HepG2 (cell line): Measurements from ENCODE around the gene PRSS21. TPM values are rescaled to one million over a fixed set of nuclear protein-coding genes. Genes with fewer than 3 reads are reported as not detected.

Experiments used
- AGO1 ChIP-seq: fragments of 200-400 bp; formaldehyde crosslinking; IDR thresholded peaks from 2 replicates; pipeline ENCODE4 v1.6.1; 2017; ENCODE audit warnings: mild to moderate bottlenecking, low read depth, low read length, moderate library complexity; ENCODE audit not compliant: poor library complexity, severe bottlenecking
- ATF6 ChIP-seq: sonication (generic); formaldehyde crosslinking; conservative IDR thresholded peaks from 2 replicates; pipeline ENCODE4 v1.4.0; 2020; ENCODE audit warnings: missing genetic modification reagents
- BHLHE40 ChIP-seq: IDR thresholded peaks from 2 replicates; pipeline ENCODE4 v1.6.1; 2011; ENCODE audit warnings: low read length, improper control_type of control experiment
- HNRNPLL ChIP-seq: fragments of 200-400 bp; formaldehyde crosslinking; IDR thresholded peaks from 2 replicates; pipeline ENCODE4 v1.6.1; 2017; ENCODE audit warnings: mild to moderate bottlenecking, low read depth, low read length; ENCODE audit not compliant: poor library complexity, severe bottlenecking
- MATR3 ChIP-seq: sonication (generic); formaldehyde crosslinking; IDR thresholded peaks from 2 replicates; pipeline ENCODE4 v1.4.0; 2020; ENCODE audit warnings: missing genetic modification reagents
- MYNN ChIP-seq: sonication (generic); formaldehyde crosslinking; IDR thresholded peaks from 2 replicates; pipeline ENCODE4 v1.4.0; 2020; ENCODE audit warnings: mild to moderate bottlenecking, low read depth, missing genetic modification reagents
- NR3C1 ChIP-seq: sonication (generic); formaldehyde crosslinking; IDR thresholded peaks from 2 replicates; pipeline ENCODE4 v1.4.0; 2020; ENCODE audit warnings: missing genetic modification reagents
- PAF1 ChIP-seq: IDR thresholded peaks from 2 replicates; pipeline ENCODE4 v1.6.1; 2016; ENCODE audit warnings: missing genetic modification reagents, missing compliant biosample characterization
- PRPF4 ChIP-seq: fragments of 200-400 bp; formaldehyde crosslinking; IDR thresholded peaks from 2 replicates; pipeline ENCODE4 v1.6.1; 2016; ENCODE audit warnings: low read length, low read depth; ENCODE audit not compliant: poor library complexity, severe bottlenecking
- RAD21 ChIP-seq: fragments of 450-650 bp; formaldehyde crosslinking; IDR thresholded peaks from 2 replicates; pipeline ENCODE4 v1.5.0; 2020; ENCODE audit warnings: mild to moderate bottlenecking
- RBFOX2 ChIP-seq: fragments of 200-400 bp; formaldehyde crosslinking; IDR thresholded peaks from 2 replicates; pipeline ENCODE4 v1.6.1; 2017; ENCODE audit warnings: low read depth, mild to moderate bottlenecking, low read length
- RBM22 ChIP-seq: fragments of 200-400 bp; formaldehyde crosslinking; optimal IDR thresholded peaks from 2 replicates; pipeline ENCODE3; 2017; ENCODE audit warnings: mild to moderate bottlenecking, low read length, moderate library complexity
- RORA ChIP-seq: sonication (generic); formaldehyde crosslinking; IDR thresholded peaks from 2 replicates; pipeline ENCODE4 v1.5.0; 2020; ENCODE audit warnings: mild to moderate bottlenecking, missing genetic modification reagents, moderate library complexity
- SSRP1 ChIP-seq: IDR thresholded peaks from 2 replicates; pipeline ENCODE4 v1.6.1; 2016; ENCODE audit warnings: control low read depth
- ZBTB33 ChIP-seq: sonication (generic); formaldehyde crosslinking; IDR thresholded peaks from 2 replicates; pipeline ENCODE4 v1.4.0; 2020; ENCODE audit warnings: missing genetic modification reagents
- ZFP36 ChIP-seq: fragments of 150-350 bp; IDR thresholded peaks from 2 replicates; pipeline ENCODE4 v1.6.1; 2018; ENCODE audit warnings: borderline replicate concordance, low read length, low read depth; ENCODE audit not compliant: partially characterized antibody
- ZFP91 ChIP-seq: sonication (generic); formaldehyde crosslinking; IDR thresholded peaks from 2 replicates; pipeline ENCODE4 v1.9.0; 2022; ENCODE audit warnings: missing genetic modification reagents, mild to moderate bottlenecking, borderline replicate concordance
- ZNF362 ChIP-seq: sonication (generic); formaldehyde crosslinking; IDR thresholded peaks from 2 replicates; pipeline ENCODE4 v1.4.0; 2020; ENCODE audit warnings: missing genetic modification reagents, mild to moderate bottlenecking, borderline replicate concordance
- ZNF614 ChIP-seq: IDR thresholded peaks from 2 replicates; pipeline ENCODE4 v1.6.1; 2018; ENCODE audit warnings: missing biosample characterization, missing genetic modification reagents, inconsistent platforms, borderline replicate concordance
- polyA plus RNA-seq, 8 experiments: library from polyadenylated mRNA; depleted of rRNA in 3 of 8; stranded (reverse) in 7 of 8; unstranded in 1 of 8; fragments of >200 nt; fragmentation: Illumina TruSeq in 4 of 8; extraction: Trizol in 4 of 8; gene quantifications; 2 replicates each; pipeline versions ENCODE4 v1.2.1 to v1.2.3, GENCODE V29; 2011 to 2016; ENCODE audit warnings: low read depth in 4 of 8, missing spikeins in 1 of 8, mixed read lengths in 1 of 8; ENCODE audit not compliant: insufficient read depth in 1 of 8
- total RNA-seq, 5 experiments: library from RNA; depleted of rRNA; stranded (reverse); fragments of >200 nt; fragmentation: Illumina TruSeq; extraction: Trizol; gene quantifications; 2 replicates each; pipeline ENCODE4 v1.2.3, GENCODE V29; 2016; ENCODE audit warnings: low read depth in 1 of 5
- TF ChIP-seq, protein P1 (sequence below): sonication (generic); formaldehyde crosslinking; IDR thresholded peaks from 2 replicates; pipeline ENCODE4 v1.5.0; 2020; ENCODE audit warnings: mild to moderate bottlenecking, missing genetic modification reagents, moderate library complexity

PRSS21 gene
- total and polyA plus RNA-seq, 2 of the 13 experiments (the other 11 are each of a cell fraction or from before 2014, with no cell fraction given): not detected

DNA sequence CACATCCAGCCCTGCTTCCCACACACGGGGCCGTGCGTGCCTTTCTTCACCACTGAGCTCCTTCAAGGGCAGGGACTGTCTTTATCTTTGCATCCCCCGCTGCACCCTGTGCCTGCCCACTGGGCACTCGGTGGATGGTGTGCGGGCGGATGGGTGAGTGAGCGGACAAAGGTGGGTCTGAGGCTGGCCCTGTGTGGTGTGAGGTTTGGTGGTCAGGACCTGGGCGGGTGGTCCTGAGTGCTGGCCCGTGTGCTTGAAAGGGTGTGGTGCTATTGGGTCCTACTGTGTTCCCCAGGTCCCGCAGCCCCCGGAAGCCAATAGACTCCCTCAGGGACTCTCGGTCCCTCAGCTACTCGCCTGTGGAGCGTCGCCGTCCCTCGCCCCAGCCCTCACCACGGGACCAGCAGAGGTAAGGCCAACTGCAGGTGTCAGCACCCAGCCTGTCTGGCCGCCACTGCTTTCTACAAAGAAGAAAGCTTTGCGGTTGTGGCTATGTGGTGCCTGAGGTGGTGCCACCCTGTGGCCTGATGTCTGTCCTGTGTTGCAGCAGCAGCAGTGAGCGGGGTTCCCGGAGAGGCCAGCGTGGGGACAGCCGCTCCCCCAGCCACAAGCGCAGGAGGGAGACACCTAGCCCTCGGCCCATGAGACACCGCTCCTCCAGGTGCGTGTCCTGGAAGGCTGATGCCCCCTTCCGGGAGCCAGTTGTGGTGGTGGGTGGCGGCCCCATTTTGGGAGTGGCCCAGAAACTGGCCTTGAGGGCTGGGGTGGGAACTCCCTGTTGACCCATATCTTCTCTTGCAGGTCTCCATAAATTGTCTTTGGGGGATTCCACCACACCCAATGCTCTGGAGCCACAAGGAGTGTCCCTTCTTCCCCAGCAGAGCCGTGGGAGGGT is 46.7 kb upstream of the PRSS21 start (continued):
- peak; percentile 37; the same call in 1 of the 2 replicates for TF ChIP-seq PAF1
- 0 out of 2 replicates have a peak, but pooled peaks have one; percentile 21 for TF ChIP-seq SSRP1 (CRISPR knock-in tag)
- TF ChIP-seq RBFOX2: peak; percentile 67
- peak; percentile 61 for TF ChIP-seq AGO1
- no peak for TF ChIP-seq BHLHE40
- peak; percentile 15 for TF ChIP-seq HNRNPLL
- TF ChIP-seq ZNF614: no peak
- TF ChIP-seq, protein P1, sequence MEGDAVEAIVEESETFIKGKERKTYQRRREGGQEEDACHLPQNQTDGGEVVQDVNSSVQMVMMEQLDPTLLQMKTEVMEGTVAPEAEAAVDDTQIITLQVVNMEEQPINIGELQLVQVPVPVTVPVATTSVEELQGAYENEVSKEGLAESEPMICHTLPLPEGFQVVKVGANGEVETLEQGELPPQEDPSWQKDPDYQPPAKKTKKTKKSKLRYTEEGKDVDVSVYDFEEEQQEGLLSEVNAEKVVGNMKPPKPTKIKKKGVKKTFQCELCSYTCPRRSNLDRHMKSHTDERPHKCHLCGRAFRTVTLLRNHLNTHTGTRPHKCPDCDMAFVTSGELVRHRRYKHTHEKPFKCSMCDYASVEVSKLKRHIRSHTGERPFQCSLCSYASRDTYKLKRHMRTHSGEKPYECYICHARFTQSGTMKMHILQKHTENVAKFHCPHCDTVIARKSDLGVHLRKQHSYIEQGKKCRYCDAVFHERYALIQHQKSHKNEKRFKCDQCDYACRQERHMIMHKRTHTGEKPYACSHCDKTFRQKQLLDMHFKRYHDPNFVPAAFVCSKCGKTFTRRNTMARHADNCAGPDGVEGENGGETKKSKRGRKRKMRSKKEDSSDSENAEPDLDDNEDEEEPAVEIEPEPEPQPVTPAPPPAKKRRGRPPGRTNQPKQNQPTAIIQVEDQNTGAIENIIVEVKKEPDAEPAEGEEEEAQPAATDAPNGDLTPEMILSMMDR: 0 out of 2 replicates have a peak, but pooled peaks have one; percentile 14
- TF ChIP-seq ZNF362 (CRISPR knock-in tag): no peak
- no peak for TF ChIP-seq MATR3 (CRISPR knock-in tag)
- TF ChIP-seq NR3C1 (CRISPR knock-in tag): no peak
- TF ChIP-seq PRPF4: no peak
- TF ChIP-seq RORA (CRISPR knock-in tag): no peak
- peak; percentile 88 for TF ChIP-seq ZBTB33 (CRISPR knock-in tag)
- TF ChIP-seq RBM22: peak; percentile 51
- 0 out of 2 replicates have a peak, but pooled peaks have one; percentile 18 for TF ChIP-seq RAD21
- TF ChIP-seq ZFP91 (CRISPR knock-in tag): 0 out of 2 replicates have a peak, but pooled peaks have one; percentile 37
- no peak for TF ChIP-seq MYNN (CRISPR knock-in tag)
- no peak for TF ChIP-seq ZFP36
- no peak for TF ChIP-seq ATF6
